Measurements from ENCODE around the gene RBM38.

RBM38 gene

GRCh38 chr20:57440678-57441509 is 49.7 kb downstream of the RBM38 start:
- intact Hi-C loops (cut with DNase I): loop anchor here (5.0 kb wide), 1 partner anchor 44 kb away; no protein-coding TSS in a partner anchor
- peak; percentile 80 to 97 (median 91) for DNase-seq

- DNase-seq: no peak
- intact Hi-C loops (cut with DNase I): loop anchor here (5.0 kb wide), 1 partner anchor 44 kb away; no protein-coding TSS in a partner anchor
These were observed 50.4 kb downstream of the RBM38 start for GRCh38 chr20:57441510-57442154.

DNA sequence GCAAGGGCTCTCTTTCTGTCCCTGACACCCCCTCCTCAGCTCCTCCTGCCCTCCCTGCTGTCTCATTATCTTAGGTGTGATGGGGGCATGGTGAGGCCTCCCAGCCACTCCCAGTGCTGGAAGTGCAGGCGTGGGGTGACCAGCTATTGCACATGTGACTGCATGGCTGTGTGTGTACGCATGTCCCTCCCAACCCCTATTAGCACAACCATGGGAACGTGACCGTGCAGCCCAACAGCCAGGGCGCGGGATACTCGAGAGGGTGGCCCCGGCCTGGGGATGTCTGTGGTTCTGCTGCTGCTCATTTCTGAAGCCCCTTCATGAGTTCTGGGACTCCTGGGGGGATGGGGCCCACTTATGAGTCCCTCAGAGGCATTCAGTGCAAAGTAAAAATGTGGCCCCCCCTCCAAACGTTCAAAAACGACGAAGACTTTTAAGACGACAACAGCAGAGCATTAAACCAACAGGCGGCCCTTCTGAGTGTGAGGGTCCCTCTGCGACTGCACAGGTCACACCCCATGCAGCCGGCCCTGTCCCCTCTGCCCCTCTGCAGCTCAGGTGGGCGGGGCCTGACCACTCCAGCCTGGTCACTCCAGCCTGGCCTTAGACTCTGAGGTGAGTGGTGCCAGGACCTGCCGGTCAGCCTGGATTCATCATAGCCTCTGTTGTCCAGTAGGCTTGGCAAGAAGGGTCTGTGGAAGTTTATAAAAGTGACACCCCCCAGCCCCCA is 51.1 kb downstream of the RBM38 start:
- intact Hi-C loops (cut with DNase I): loop anchor here (5.0 kb wide), 1 partner anchor 45 kb away; no protein-coding TSS in a partner anchor
- no peak for DNase-seq

DNA sequence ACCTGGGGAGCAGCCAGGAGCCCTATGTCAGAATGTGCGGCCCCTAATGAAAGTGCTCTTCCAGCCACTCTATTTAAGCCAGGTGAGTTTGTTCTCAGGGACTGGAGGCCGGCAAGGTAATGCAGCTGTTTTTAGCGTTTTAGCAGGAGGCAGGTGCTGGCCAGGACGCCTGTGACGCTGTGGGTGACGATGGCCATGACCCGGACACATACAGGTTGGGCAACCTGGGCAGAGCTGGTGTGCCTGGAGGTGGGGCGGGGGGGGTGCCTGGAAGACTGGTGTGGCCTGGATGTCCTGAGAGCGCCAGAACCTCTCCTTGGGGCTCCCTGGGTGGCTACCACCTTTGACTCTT is 51.7 kb downstream of the RBM38 start:
- DNase-seq: no peak
- intact Hi-C loops (cut with DNase I): loop anchor here (5.0 kb wide), 1 partner anchor 46 kb away; no protein-coding TSS in a partner anchor

- DNase-seq: no peak
- intact Hi-C loops (cut with DNase I): loop anchor here (5.0 kb wide), 1 partner anchor 46 kb away; no protein-coding TSS in a partner anchor
These were observed 52.4 kb downstream of the RBM38 start for GRCh38 chr20:57443349-57444265.

GRCh38 chr20:57444394-57445048 is 53.3 kb downstream of the RBM38 start:
- intact Hi-C loops (cut with DNase I): loop anchor here (5.0 kb wide), 1 partner anchor 47 kb away; no protein-coding TSS in a partner anchor
- no peak for DNase-seq

GRCh38 chr20:57445298-57445697 is 54.1 kb downstream of the RBM38 start:
- intact Hi-C loops (cut with DNase I): no loop called here
- DNase-seq: no peak

GRCh38 chr20:57445774-57446173 is 54.6 kb downstream of the RBM38 start:
- DNase-seq: no peak
- intact Hi-C loops (cut with DNase I): no loop called here

DNA sequence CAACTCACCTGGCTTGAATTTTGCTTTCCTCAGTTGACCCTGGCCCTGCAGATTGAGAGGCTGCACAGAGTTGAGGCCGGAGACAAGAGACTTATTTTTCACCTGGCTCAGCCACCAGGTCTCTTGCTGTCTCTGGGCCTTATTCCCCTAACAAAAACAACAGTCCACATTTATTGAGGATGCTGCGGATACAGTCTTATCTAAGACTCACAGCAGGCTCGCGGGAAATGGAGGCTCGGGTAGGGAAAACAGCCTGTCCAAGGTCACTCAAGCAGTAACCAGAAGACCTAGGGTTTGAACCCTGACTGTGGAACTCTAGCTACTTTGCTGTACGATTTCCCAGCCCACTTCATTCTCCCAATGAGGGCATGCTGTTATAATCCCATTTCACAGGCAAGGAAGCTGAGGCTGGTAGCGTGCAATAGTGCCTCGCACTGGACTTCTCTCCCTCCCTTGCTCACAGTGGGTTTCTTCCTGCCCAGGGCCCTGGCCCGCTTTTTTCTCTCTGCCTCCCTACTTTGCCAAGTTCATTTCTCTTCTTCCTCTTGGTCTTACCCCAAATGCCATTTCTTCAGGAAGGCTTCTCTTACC is 57.7 kb downstream of the RBM38 start:
- no peak for DNase-seq

GRCh38 chr20:57449398-57450354 is 58.5 kb downstream of the RBM38 start:
- no peak for DNase-seq
- intact Hi-C loops (cut with DNase I): no loop called here

More for the DNA sequence above, 57.7 kb downstream of the RBM38 start:
- intact Hi-C loops (cut with DNase I): no loop called here

GRCh38 chr20:57450419-57450818 is 59.2 kb downstream of the RBM38 start:
- peak in 29 of 42 donors; percentile 12 to 73 (median 41) for DNase-seq
- intact Hi-C loops (cut with DNase I): no loop called here

DNA sequence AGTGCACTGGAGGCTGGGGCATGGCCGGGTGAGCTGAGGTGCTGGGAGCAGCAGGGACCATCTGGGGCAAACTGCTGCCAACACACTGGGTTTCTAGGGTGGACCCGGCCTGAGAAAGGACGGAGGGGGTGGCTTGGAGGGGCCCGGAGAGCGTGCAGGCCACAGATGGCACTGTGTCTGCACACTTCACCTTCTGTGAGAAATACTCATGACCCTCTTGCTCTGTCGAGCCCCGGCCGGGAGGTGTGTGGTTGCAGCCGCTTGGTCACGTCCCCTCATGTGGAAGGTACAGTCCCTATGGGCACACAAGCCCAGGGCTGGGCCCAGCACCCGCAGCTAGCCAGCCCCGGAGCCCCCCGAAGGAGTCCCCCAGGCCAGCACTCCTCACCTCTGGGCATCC is 59.7 kb downstream of the RBM38 start:
- intact Hi-C loops (cut with DNase I): no loop called here
- DNase-seq: no peak

GRCh38 chr20:57451431-57451794 is 60.2 kb downstream of the RBM38 start:
- intact Hi-C loops (cut with DNase I): no loop called here
- DNase-seq: no peak

- no peak for DNase-seq
- intact Hi-C loops (cut with DNase I): no loop called here
These were observed 60.8 kb downstream of the RBM38 start for GRCh38 chr20:57451795-57452661.

- intact Hi-C loops (cut with DNase I): no loop called here
- no peak for DNase-seq
These were observed 64.2 kb downstream of the RBM38 start for GRCh38 chr20:57455386-57455785.

DNA sequence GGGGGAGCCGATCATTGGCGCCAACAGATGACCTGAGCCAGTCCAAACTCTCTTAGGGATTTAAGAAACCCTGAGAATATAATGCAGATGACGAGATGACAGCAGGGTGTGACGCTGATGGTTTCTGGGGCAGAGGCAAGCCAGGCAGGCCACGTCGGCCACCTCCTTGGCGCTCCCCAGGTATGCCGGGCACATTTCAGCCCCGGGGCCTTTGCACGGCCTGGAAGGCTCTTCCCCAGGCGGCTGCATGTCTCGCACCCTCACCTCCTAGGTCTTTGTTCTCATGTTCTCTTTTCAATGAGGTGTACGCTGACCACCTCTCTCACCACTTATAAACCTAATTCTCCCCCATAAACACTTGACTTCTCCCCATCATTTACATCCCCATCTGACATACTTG is 64.9 kb downstream of the RBM38 start:
- no peak for DNase-seq
- intact Hi-C loops (cut with DNase I): no loop called here
